GM19324 (cell line): ENCODE data around the gene CELA2A.
"Not testable (repeated sequence)": the region's sequence is repeated elsewhere in the genome, so short reads cannot be mapped to it uniquely, and the experiment has no call there.

Source experiments
- ATAC-seq: cut with Tn5 transposase; IDR thresholded peaks from one replicate; pipeline ENCODE4 v1.9.1; 2021; ENCODE audit warnings: mild to moderate bottlenecking, moderate library complexity; ENCODE audit not compliant: unreplicated experiment, low FRiP score

The CELA2A gene

GRCh38 chr1:15424146-15424667, 32.3 kb upstream of the CELA2A start:
- ATAC-seq = no peak

GRCh38 chr1:15424981-15425380, 31.6 kb upstream of the CELA2A start:
- no peak for ATAC-seq

- no peak for ATAC-seq
Observed at GRCh38 chr1:15425521-15425920, 31.0 kb upstream of the CELA2A start.

GRCh38 chr1:15425958-15426357, 30.6 kb upstream of the CELA2A start:
- ATAC-seq = no peak

GRCh38 chr1:15426492-15427279, 29.8 kb upstream of the CELA2A start:
- no peak for ATAC-seq

GRCh38 chr1:15427280-15427666, 29.3 kb upstream of the CELA2A start:
- ATAC-seq = no peak

GRCh38 chr1:15428252-15428651, 28.3 kb upstream of the CELA2A start:
- ATAC-seq = not testable (repeated sequence)

- no peak for ATAC-seq
Observed at GRCh38 chr1:15428815-15429435, 27.6 kb upstream of the CELA2A start.

GRCh38 chr1:15429701-15430149, 26.8 kb upstream of the CELA2A start:
- ATAC-seq = no peak

- ATAC-seq = no peak
Observed at GRCh38 chr1:15430787-15431570, 25.6 kb upstream of the CELA2A start.

GRCh38 chr1:15431571-15431948, 25.0 kb upstream of the CELA2A start:
- ATAC-seq = no peak

- no peak for ATAC-seq
Observed at GRCh38 chr1:15432324-15432723, 24.2 kb upstream of the CELA2A start.

- ATAC-seq = no peak
Observed at GRCh38 chr1:15433471-15433870, 23.1 kb upstream of the CELA2A start.

- ATAC-seq = not testable (repeated sequence)
Observed at GRCh38 chr1:15434739-15435138, 21.8 kb upstream of the CELA2A start.

GRCh38 chr1:15435239-15436077, 21.1 kb upstream of the CELA2A start:
- no peak for ATAC-seq

GRCh38 chr1:15436881-15437442, 19.6 kb upstream of the CELA2A start:
- ATAC-seq = no peak

- no peak for ATAC-seq
Observed at GRCh38 chr1:15439325-15439724, 17.2 kb upstream of the CELA2A start.

- ATAC-seq = no peak
Observed at GRCh38 chr1:15440357-15440756, 16.2 kb upstream of the CELA2A start.

GRCh38 chr1:15441247-15441646, 15.3 kb upstream of the CELA2A start:
- ATAC-seq = no peak

- no peak for ATAC-seq
Observed at GRCh38 chr1:15442119-15442518, 14.4 kb upstream of the CELA2A start.
